HepG2 (cell line): Measurements from ENCODE around the gene GINS3. TPM values are rescaled to one million over a fixed set of nuclear protein-coding genes. Genes with fewer than 3 reads are reported as not detected.

Experiments
- ATAC-seq: fragments of 200-7000 bp; cut with Tn5 transposase; 3 replicates; pipeline ENCODE4 v1.9.1; 2020; ENCODE audit warnings: mild to moderate bottlenecking, moderate library complexity
- BruUV-seq: library from RNA; stranded (reverse); fragments of 400-500 nt; replicated peaks from 2 replicates; lab custom pipeline; 2021; lab: Mats Ljungman, UMichigan
- CTCF ChIA-PET: fragments of 300-600 bp; formaldehyde crosslinking; extraction: SDS; loops from one replicate; lab custom pipeline; 2021; ENCODE audit warnings: low total read pairs, inconsistent platforms, low intra/inter-chr PET ratio; lab: Yijun Ruan, JAX
- POLR2A ChIA-PET: fragments of 350-600 bp; sonication (Branson Sonifier 250); formaldehyde crosslinking; loops from one replicate; lab custom pipeline; 2020; ENCODE audit warnings: antibody characterized with exemption, inconsistent platforms; lab: Yijun Ruan, JAX
- DNase-seq: peaks from one replicate; pipeline ENCODE4 v3.0.0-alpha.2; 2015; ENCODE audit warnings: low spot score
- FAIRE-seq: peaks from 3 replicates; lab custom pipeline; 2011; peaks lifted over from hg19 to GRCh38; lab: Jason Lieb, UNC
- H2AFZ ChIP-seq: one replicate; pipeline ENCODE4 v1.6.1; 2011; ENCODE audit warnings: low read length, inconsistent platforms
- H3K27ac ChIP-seq: fragments of 300-600 bp; 3 replicates; pipeline ENCODE4 v1.8.0; 2011; ENCODE audit warnings: mixed run types, mild to moderate bottlenecking, mixed read lengths, low read length, inconsistent platforms; ENCODE audit not compliant: insufficient read depth; ENCODE audit errors: extremely low read length
- H3K27me3 ChIP-seq, 2 experiments: fragments of 200-600 bp in 1 of 2; 2 replicates in 1 of 2; 3 replicates in 1 of 2; pipeline versions ENCODE4 v1.6.0 to v1.8.0; 2011; ENCODE audit warnings: low read length in 2 of 2, mild to moderate bottlenecking in 2 of 2, moderate library complexity in 2 of 2, inconsistent platforms in 1 of 2; ENCODE audit not compliant: insufficient read depth in 2 of 2, control insufficient read depth in 1 of 2
- H3K36me3 ChIP-seq, 2 experiments: fragments of 200-600 bp in 1 of 2; replicated peaks in 1 of 2; 2 replicates in 1 of 2; 3 replicates in 1 of 2; pipeline versions ENCODE4 v1.5.1 to v1.8.0; 2011; ENCODE audit warnings: low read length in 2 of 2, inconsistent platforms in 1 of 2; ENCODE audit not compliant: insufficient read depth in 2 of 2, control insufficient read depth in 1 of 2
- H3K4me1 ChIP-seq: 2 replicates; pipeline ENCODE4 v1.5.1; 2012; ENCODE audit warnings: low read length, inconsistent platforms; ENCODE audit not compliant: insufficient read depth
- H3K4me2 ChIP-seq: 2 replicates; pipeline ENCODE4 v1.6.0; 2011; ENCODE audit warnings: low read depth, low read length, inconsistent platforms
- H3K4me3 ChIP-seq, 3 experiments: fragments of 200-600 bp in 1 of 3; sonication (generic), shearing (Covaris generic) in 1 of 3; replicated peaks in 1 of 3; 2 replicates each; pipeline ENCODE4 v1.5.1; 2011 to 2016; ENCODE audit warnings: low read length in 3 of 3, inconsistent platforms in 2 of 3, low read depth in 2 of 3, mild to moderate bottlenecking in 2 of 3, control low read depth in 1 of 3, mixed read lengths in 1 of 3; ENCODE audit not compliant: insufficient read depth in 1 of 3
- H3K79me2 ChIP-seq: one replicate; pipeline ENCODE4 v1.6.1; 2011; ENCODE audit warnings: low read length, inconsistent platforms; ENCODE audit not compliant: insufficient read depth
- H3K9ac ChIP-seq: 2 replicates; pipeline ENCODE4 v1.6.0; 2011; ENCODE audit warnings: mild to moderate bottlenecking, low read depth, low read length, inconsistent platforms; ENCODE audit not compliant: insufficient read depth
- H3K9me3 ChIP-seq: 2 replicates; pipeline ENCODE4 v1.5.1; 2012; ENCODE audit warnings: mild to moderate bottlenecking, low read length
- H4K20me1 ChIP-seq: 2 replicates; pipeline ENCODE4 v1.6.0; 2011; ENCODE audit warnings: inconsistent platforms, mild to moderate bottlenecking, low read length, moderate library complexity; ENCODE audit not compliant: insufficient read depth
- ATF7 ChIP-seq, 2 experiments: fragments of 450-650 bp in 1 of 2; sonication (generic) in 1 of 2; formaldehyde crosslinking in 1 of 2; IDR thresholded peaks; 2 replicates each; pipeline versions ENCODE4 v1.4.0 to v1.6.1; 2016 to 2020; ENCODE audit warnings: antibody characterized with exemption in 1 of 2, mild to moderate bottlenecking in 1 of 2, missing genetic modification reagents in 1 of 2
- DBP ChIP-seq: sonication (generic); formaldehyde crosslinking; IDR thresholded peaks from 2 replicates; pipeline ENCODE4 v1.4.0; 2020; ENCODE audit warnings: missing genetic modification reagents; ENCODE audit errors: not compliant biosample characterization
- PRDM10 ChIP-seq: sonication (generic); formaldehyde crosslinking; IDR thresholded peaks from 2 replicates; pipeline ENCODE4 v1.4.0; 2020; ENCODE audit warnings: low read depth, missing genetic modification reagents
- WGBS: methylation state at CpG from one replicate; pipeline ENCODE4 v1.1.6; 2017; ENCODE audit warnings: low lambda C conversion rate; 5-methylcytosine and 5-hydroxymethylcytosine counted together
- in situ Hi-C: cut with HindIII; loops from 2 replicates; pipeline ENCODE4 v1.10.0; 2017; ENCODE audit warnings: low pct_unique_long_range_greater_than_20kb; ENCODE audit not compliant: extremely low pct_ligation_motif_present
- intact Hi-C: fragments of 100-400 bp; cut with micrococcal nuclease; formaldehyde crosslinking; loops from one replicate; pipeline ENCODE4 v1.10.0; 2022; ENCODE audit not compliant: unreplicated experiment
- polyA plus RNA-seq, 8 experiments: library from polyadenylated mRNA; depleted of rRNA in 3 of 8; stranded (reverse) in 7 of 8; unstranded in 1 of 8; fragments of >200 nt; fragmentation: Illumina TruSeq in 4 of 8; extraction: Trizol in 4 of 8; gene quantifications; 2 replicates each; pipeline versions ENCODE4 v1.2.1 to v1.2.3, GENCODE V29; 2011 to 2016; ENCODE audit warnings: low read depth in 4 of 8, missing spikeins in 1 of 8, mixed read lengths in 1 of 8; ENCODE audit not compliant: insufficient read depth in 1 of 8
- total RNA-seq, 5 experiments: library from RNA; depleted of rRNA; stranded (reverse); fragments of >200 nt; fragmentation: Illumina TruSeq; extraction: Trizol; gene quantifications; 2 replicates each; pipeline ENCODE4 v1.2.3, GENCODE V29; 2016; ENCODE audit warnings: low read depth in 1 of 5

Gene GINS3
- total and polyA plus RNA-seq, 2 of the 13 experiments (the other 11 are each of a cell fraction or from before 2014, with no cell fraction given), result 6.5 to 19.3 TPM

- Histone ChIP-seq H4K20me1 (no peaks in the 10 kb centered on the region), H3K4me2 (no peak overlapping the region), H3K27ac (no peak overlapping the region), H3K4me1 (no peaks in the 10 kb centered on the region), H3K79me2 (no peaks in the 10 kb centered on the region), H3K4me3 (no peak overlapping the region), H2AFZ (no peak overlapping the region), H3K9ac (no peak overlapping the region), H3K36me3 (no peaks in the 10 kb centered on the region), H3K27me3 (peaks cover 0 to 4% of the 10 kb centered on the region in 2 experiments; a peak in 2 of 5 replicates), H3K9me3 (no peaks in the 10 kb centered on the region)
- ATAC-seq (no peak), DNase-seq (no peak), FAIRE-seq (no peak)
- CTCF ChIA-PET, result no interaction called here
- intact Hi-C loops (no loop called here), in situ Hi-C loops (no loop called here)
- WGBS, result 0% methylated on average over 1 of the region's 1 CpG
- POLR2A ChIA-PET, result no interaction called here
- TF ChIP-seq PRDM10 (no peak), ATF7 (IDR thresholded peaks at IDR 0.05) (peak; percentile 78), ATF7 (CRISPR knock-in tag; IDR thresholded peaks at IDR 0.05) (no peak)
- BruUV-seq, result no TSS peak
Observed at GRCh38 chr16:58381661-58382060, 10.6 kb upstream of the GINS3 start.

- Histone ChIP-seq H4K20me1 (no peaks in the 10 kb centered on the region), H3K9me3 (no peaks in the 10 kb centered on the region), H3K9ac (no peak overlapping the region), H2AFZ (no peak overlapping the region), H3K36me3 (no peaks in the 10 kb centered on the region), H3K4me3 (no peak overlapping the region), H3K27me3 (0 out of 5 replicates have a peak, but pooled peaks cover 0 to 4% of the 10 kb centered on the region in 2 experiments), H3K4me1 (no peaks in the 10 kb centered on the region), H3K4me2 (no peak overlapping the region), H3K27ac (no peak overlapping the region), H3K79me2 (no peaks in the 10 kb centered on the region)
- ChIA-PET POLR2A (no interaction called here), CTCF (no interaction called here)
- intact Hi-C loops (no loop called here), in situ Hi-C loops (no loop called here)
- DNase-seq (no peak), FAIRE-seq (no peak), ATAC-seq (no peak)
- TF ChIP-seq DBP, result no peak
- WGBS, result 24% methylated on average over 5 of the region's 5 CpGs
- no TSS peak for BruUV-seq
Observed at GRCh38 chr16:58384437-58385055, 7.7 kb upstream of the GINS3 start.
